Smooth muscle cell (in vitro differentiated cells): ENCODE results near the gene WDR62. TPM values are rescaled to one million over a fixed set of nuclear protein-coding genes. Genes with fewer than 3 reads are reported as not detected.
A peak's percentile ranks its signal among the peaks of the same experiment; 100 is the strongest.

Experiments used
- DNase-seq: peaks from one replicate; lab custom pipeline; 2025; ENCODE audit not compliant: unreplicated experiment; lab: John Stamatoyannopoulos, UW
- H2AFZ ChIP-seq: fragments of 200-600 bp; sonication (generic); 2 replicates; pipeline ENCODE4 v1.6.0; 2016; ENCODE audit warnings: antibody characterized with exemption, low read depth, mild to moderate bottlenecking
- H3F3A ChIP-seq: fragments of 200-600 bp; sonication (generic); 2 replicates; pipeline ENCODE4 v1.6.0; 2017; ENCODE audit warnings: antibody characterized with exemption, low read depth
- H3K27ac ChIP-seq: fragments of 200-600 bp; sonication (generic); 2 replicates; pipeline ENCODE4 v1.5.1; 2016; ENCODE audit warnings: low read depth, mild to moderate bottlenecking
- H3K27me3 ChIP-seq: fragments of 200-600 bp; sonication (generic); 2 replicates; pipeline ENCODE4 v1.6.1; 2016; ENCODE audit warnings: low read depth, mild to moderate bottlenecking
- H3K36me3 ChIP-seq: fragments of 200-600 bp; sonication (generic); 2 replicates; pipeline ENCODE4 v1.5.1; 2016; ENCODE audit warnings: low read depth
- H3K4me1 ChIP-seq: fragments of 200-600 bp; sonication (generic); 2 replicates; pipeline ENCODE4 v1.5.1; 2016; ENCODE audit warnings: low read depth
- H3K4me2 ChIP-seq: fragments of 200-600 bp; sonication (generic); 2 replicates; pipeline ENCODE4 v1.6.0; 2016; ENCODE audit warnings: mild to moderate bottlenecking
- H3K4me3 ChIP-seq: fragments of 200-600 bp; sonication (generic); 2 replicates; pipeline ENCODE4 v1.5.1; 2016; ENCODE audit warnings: mild to moderate bottlenecking
- H3K79me2 ChIP-seq: fragments of 200-600 bp; sonication (generic); 2 replicates; pipeline ENCODE4 v1.6.0; 2016; ENCODE audit warnings: low read depth, mild to moderate bottlenecking
- H3K9ac ChIP-seq: fragments of 200-600 bp; sonication (generic); 2 replicates; pipeline ENCODE4 v1.6.0; 2016; ENCODE audit warnings: low read depth
- H3K9me3 ChIP-seq: fragments of 200-600 bp; sonication (generic); replicated peaks from 2 replicates; pipeline ENCODE4 v1.5.1; 2016; ENCODE audit warnings: low read depth
- H4K20me1 ChIP-seq: fragments of 200-600 bp; sonication (generic); 2 replicates; pipeline ENCODE4 v1.6.0; 2016; ENCODE audit warnings: low read depth
- CTCF ChIP-seq: fragments of 200-600 bp; sonication (generic); IDR thresholded peaks from 2 replicates; pipeline ENCODE4 v1.5.1; 2017; ENCODE audit warnings: borderline replicate concordance, mild to moderate bottlenecking, antibody characterized with exemption; ENCODE audit not compliant: insufficient read depth, poor library complexity, severe bottlenecking
- WGBS: methylation state at CpG from one replicate; pipeline ENCODE4 v1.1.7; 2016; ENCODE audit warnings: low lambda C conversion rate; 5-methylcytosine and 5-hydroxymethylcytosine counted together
- polyA plus RNA-seq: library from polyadenylated mRNA; unstranded; fragments of >200 nt; fragmentation: Nextera tagmentation; extraction: Ambion mirVana; gene quantifications from 2 replicates; pipeline ENCODE4 v1.2.1, GENCODE V29; 2016
- total RNA-seq: library from RNA; depleted of rRNA; stranded (reverse); fragments of >200 nt; gene quantifications from 2 replicates; pipeline ENCODE4 v1.2.3, GENCODE V29; 2014

WDR62 gene
- total and polyA plus RNA-seq, 2 experiments from 2014 or later, result 1.5 to 4.6 TPM

- H3K36me3 ChIP-seq, result no peaks in the 10 kb centered on the region
- H3K4me2 ChIP-seq, result no peak overlapping the region
- no peaks in the 10 kb centered on the region for H4K20me1 ChIP-seq
- no peak overlapping the region for H3K27ac ChIP-seq
- H3K9ac ChIP-seq, result no peak overlapping the region
- H2AFZ ChIP-seq, result no peak overlapping the region
- no peak for DNase-seq
- H3K4me1 ChIP-seq, result peaks cover 4% of the 10 kb centered on the region
- no peaks in the 10 kb centered on the region for H3F3A ChIP-seq
- TF ChIP-seq CTCF, result no peak
- H3K27me3 ChIP-seq, result no peaks in the 10 kb centered on the region
- H3K79me2 ChIP-seq, result peaks cover under 1% of the 10 kb centered on the region
- H3K4me3 ChIP-seq, result no peak overlapping the region
- H3K9me3 ChIP-seq, result no peaks in the 10 kb centered on the region
- WGBS, result 91% methylated on average over 13 of the region's 13 CpGs
Observed at GRCh38 chr19:36111200-36111539, 56.5 kb downstream of the WDR62 start.

GRCh38 chr19:36112678-36113077, 58.0 kb downstream of the WDR62 start:
- DNase-seq, result no peak
- no peaks in the 10 kb centered on the region for H3F3A ChIP-seq
- no peak overlapping the region for H3K4me2 ChIP-seq
- TF ChIP-seq CTCF, result no peak
- H3K4me1 ChIP-seq, result peaks cover 6% of the 10 kb centered on the region
- no peak overlapping the region for H2AFZ ChIP-seq
- H3K9ac ChIP-seq, result no peak overlapping the region
- H3K36me3 ChIP-seq, result no peaks in the 10 kb centered on the region
- WGBS, result 97% methylated on average over 10 of the region's 10 CpGs
- peaks cover 15% of the 10 kb centered on the region for H3K79me2 ChIP-seq
- no peaks in the 10 kb centered on the region for H3K9me3 ChIP-seq
- no peaks in the 10 kb centered on the region for H3K27me3 ChIP-seq
- no peaks in the 10 kb centered on the region for H4K20me1 ChIP-seq
- H3K27ac ChIP-seq, result no peak overlapping the region
- H3K4me3 ChIP-seq, result no peak overlapping the region

GRCh38 chr19:36113425-36113824, 58.7 kb downstream of the WDR62 start:
- TF ChIP-seq CTCF, result no peak
- no peak overlapping the region for H3K27ac ChIP-seq
- no peak overlapping the region for H2AFZ ChIP-seq
- H3K4me3 ChIP-seq, result peak overlapping the region; percentile 70
- H3F3A ChIP-seq, result no peaks in the 10 kb centered on the region
- DNase-seq, result no peak
- no peaks in the 10 kb centered on the region for H4K20me1 ChIP-seq
- peaks cover 6% of the 10 kb centered on the region for H3K4me1 ChIP-seq
- peaks cover 18% of the 10 kb centered on the region for H3K79me2 ChIP-seq
- no peak overlapping the region for H3K9ac ChIP-seq
- H3K36me3 ChIP-seq, result no peaks in the 10 kb centered on the region
- no peaks in the 10 kb centered on the region for H3K9me3 ChIP-seq
- H3K4me2 ChIP-seq, result peak overlapping the region; percentile 97
- 97% methylated on average over 34 of the region's 34 CpGs for WGBS
- H3K27me3 ChIP-seq, result no peaks in the 10 kb centered on the region

GRCh38 chr19:36113894-36114720, 59.4 kb downstream of the WDR62 start:
- peaks cover 18% of the 10 kb centered on the region for H3K79me2 ChIP-seq
- no peaks in the 10 kb centered on the region for H3K36me3 ChIP-seq
- no peaks in the 10 kb centered on the region for H3K27me3 ChIP-seq
- WGBS, result 15% methylated on average over 38 of the region's 48 CpGs
- H3K4me3 ChIP-seq, result peak overlapping the region; percentile 70
- peak overlapping the region; percentile 13 for H3K27ac ChIP-seq
- peak overlapping the region; percentile 70 for H3K9ac ChIP-seq
- H2AFZ ChIP-seq, result peak overlapping the region; percentile 25
- peak overlapping the region; percentile 97 for H3K4me2 ChIP-seq
- no peaks in the 10 kb centered on the region for H3F3A ChIP-seq
- DNase-seq, result peak; percentile 38
- peaks cover 6% of the 10 kb centered on the region for H3K4me1 ChIP-seq
- H3K9me3 ChIP-seq, result no peaks in the 10 kb centered on the region
- H4K20me1 ChIP-seq, result no peaks in the 10 kb centered on the region
- TF ChIP-seq CTCF, result no peak
